Keratinocyte (primary cell): ENCODE measurements around the gene WWC1. TPM values are rescaled to one million over a fixed set of nuclear protein-coding genes. Genes with fewer than 3 reads are reported as not detected.

Experiments used
- DNase-seq: peaks from one replicate; pipeline ENCODE4 v3.0.0-alpha.2; 2011; ENCODE audit warnings: low read depth, missing footprints, low spot score
- FAIRE-seq: peaks from 2 replicates; lab custom pipeline; 2011; peaks lifted over from hg19 to GRCh38; lab: Jason Lieb, UNC
- H2AFZ ChIP-seq: 2 replicates; pipeline ENCODE4 v1.6.0; 2012; ENCODE audit warnings: low read length, control low read depth, inconsistent platforms; ENCODE audit not compliant: control insufficient read depth
- H3K27ac ChIP-seq: 2 replicates; pipeline ENCODE4 v1.5.1; 2011; ENCODE audit warnings: low read length; ENCODE audit not compliant: control insufficient read depth, insufficient read depth
- H3K27me3 ChIP-seq: 3 replicates; pipeline ENCODE4 v1.6.0; 2011; ENCODE audit warnings: low read length; ENCODE audit not compliant: control insufficient read depth, insufficient read depth; ENCODE audit errors: extremely low read depth
- H3K36me3 ChIP-seq, 2 experiments: 2 replicates in 1 of 2; 3 replicates in 1 of 2; pipeline ENCODE4 v1.5.1; 2011; ENCODE audit warnings: low read length in 2 of 2, mild to moderate bottlenecking in 1 of 2; ENCODE audit not compliant: control insufficient read depth in 2 of 2, insufficient read depth in 2 of 2; ENCODE audit errors: extremely low read depth in 1 of 2
- H3K4me1 ChIP-seq: 3 replicates; pipeline ENCODE4 v1.5.1; 2011; ENCODE audit warnings: low read length; ENCODE audit not compliant: control insufficient read depth, insufficient read depth; ENCODE audit errors: extremely low read depth
- H3K4me2 ChIP-seq: 3 replicates; pipeline ENCODE4 v1.6.0; 2011; ENCODE audit warnings: low read depth, low read length; ENCODE audit not compliant: control insufficient read depth, insufficient read depth; ENCODE audit errors: extremely low read depth
- H3K4me3 ChIP-seq, 3 experiments: fragments of 200-600 bp in 1 of 3; sonication (generic) in 1 of 3; 2 replicates in 2 of 3; 3 replicates in 1 of 3; pipeline ENCODE4 v1.5.1; 2011 to 2016; ENCODE audit warnings: low read length in 3 of 3, mild to moderate bottlenecking in 3 of 3, control low read depth in 2 of 3, inconsistent platforms in 1 of 3, low read depth in 1 of 3, mixed read lengths in 1 of 3, mixed run types in 1 of 3, moderate library complexity in 1 of 3; ENCODE audit not compliant: control insufficient read depth in 2 of 3, insufficient read depth in 2 of 3; ENCODE audit errors: extremely low read depth in 1 of 3
- H3K79me2 ChIP-seq: 2 replicates; pipeline ENCODE4 v1.6.0; 2012; ENCODE audit warnings: low read length; ENCODE audit not compliant: control insufficient read depth, insufficient read depth
- H3K9ac ChIP-seq: 3 replicates; pipeline ENCODE4 v1.6.0; 2011; ENCODE audit warnings: low read length; ENCODE audit not compliant: control insufficient read depth, insufficient read depth; ENCODE audit errors: extremely low read depth
- H3K9me1 ChIP-seq: 3 replicates; pipeline ENCODE4 v1.6.0; 2011; ENCODE audit warnings: low read length; ENCODE audit not compliant: control insufficient read depth, insufficient read depth; ENCODE audit errors: extremely low read depth
- H3K9me3 ChIP-seq: 2 replicates; pipeline ENCODE4 v1.5.1; 2012; ENCODE audit warnings: low read depth, low read length; ENCODE audit not compliant: control insufficient read depth
- H4K20me1 ChIP-seq: 3 replicates; pipeline ENCODE4 v1.6.0; 2011; ENCODE audit warnings: low read length; ENCODE audit not compliant: control insufficient read depth, insufficient read depth; ENCODE audit errors: extremely low read depth
- EZH2 ChIP-seq: IDR thresholded peaks from one replicate; pipeline ENCODE4 v1.6.1; 2012; ENCODE audit warnings: inconsistent platforms, mild to moderate bottlenecking, low read length, moderate library complexity
- dilution Hi-C: fragments of 300-500 bp; cut with MboI; formaldehyde crosslinking; loops from one replicate; pipeline ENCODE4 v1.7.0; 2020; ENCODE audit warnings: low sequenced_read_pairs; ENCODE audit not compliant: extremely low pct_ligation_motif_present
- polyA plus RNA-seq, 5 experiments: library from polyadenylated mRNA; depleted of rRNA in 3 of 5; stranded (reverse) in 3 of 5; stranded (forward) in 1 of 5; unstranded in 1 of 5; fragments of >200 nt; gene quantifications; 1 replicate in 1 of 5; 2 replicates in 3 of 5; 3 replicates in 1 of 5; pipeline versions ENCODE4 v1.2.1 to v1.2.3, GENCODE V29; 2011 to 2012; ENCODE audit warnings: missing spikeins in 2 of 5, low read depth in 1 of 5, low replicate concordance in 1 of 5
- TF ChIP-seq, protein P1 (sequence below), 3 experiments: IDR thresholded peaks in 1 of 3; conservative IDR thresholded peaks in 1 of 3; optimal IDR thresholded peaks in 1 of 3; 2 replicates in 2 of 3; 3 replicates in 1 of 3; pipeline versions ENCODE3 to v1.5.1; 2011; ENCODE audit warnings: low read length in 3 of 3, mild to moderate bottlenecking in 3 of 3, moderate library complexity in 2 of 3, control low read depth in 1 of 3, inconsistent platforms in 1 of 3; ENCODE audit not compliant: insufficient read depth in 2 of 3; ENCODE audit errors: extremely low read depth in 1 of 3

The WWC1 gene
- polyA plus RNA-seq, 1 donor (not counting 4 experiments of a cell fraction or from before 2014, with no cell fraction given), result 19.8 TPM

DNA sequence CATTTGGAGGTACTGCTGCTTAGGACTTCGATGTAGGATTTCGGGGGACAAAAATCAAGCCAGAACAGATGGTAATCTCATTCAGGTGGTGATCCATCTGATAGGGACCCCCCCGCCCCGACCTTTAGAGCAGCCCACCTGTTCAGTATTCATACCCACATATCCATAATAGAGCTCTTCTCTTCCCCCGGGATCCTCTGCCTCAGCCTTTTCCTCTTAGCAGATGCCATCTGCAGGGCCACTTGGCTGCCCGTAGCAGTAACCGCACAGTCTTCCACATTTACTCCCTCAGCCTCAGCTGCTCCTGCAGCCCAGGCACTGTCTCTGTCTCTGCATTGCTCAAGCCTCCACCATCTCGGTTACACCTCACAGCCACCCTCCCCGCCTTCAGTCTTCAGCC lies 129.0 kb downstream of the WWC1 start:
- H3K27ac ChIP-seq, result no peak overlapping the region
- peaks cover 35 to 39% of the 10 kb centered on the region in 2 experiments for H3K36me3 ChIP-seq
- no peak overlapping the region for H3K4me3 ChIP-seq
- no peak overlapping the region for H3K4me2 ChIP-seq
- H3K4me1 ChIP-seq, result no peaks in the 10 kb centered on the region
- H3K9me3 ChIP-seq, result no peaks in the 10 kb centered on the region
- H4K20me1 ChIP-seq, result no peaks in the 10 kb centered on the region
- H3K27me3 ChIP-seq, result no peaks in the 10 kb centered on the region
- H2AFZ ChIP-seq, result no peak overlapping the region
- H3K9me1 ChIP-seq, result no peaks in the 10 kb centered on the region
- no peak for FAIRE-seq
- dilution Hi-C loops, result no loop called here
- no peak overlapping the region for H3K9ac ChIP-seq
- no peaks in the 10 kb centered on the region for H3K79me2 ChIP-seq
- no peak for DNase-seq
- no peak for TF ChIP-seq EZH2
- TF ChIP-seq, protein P1, sequence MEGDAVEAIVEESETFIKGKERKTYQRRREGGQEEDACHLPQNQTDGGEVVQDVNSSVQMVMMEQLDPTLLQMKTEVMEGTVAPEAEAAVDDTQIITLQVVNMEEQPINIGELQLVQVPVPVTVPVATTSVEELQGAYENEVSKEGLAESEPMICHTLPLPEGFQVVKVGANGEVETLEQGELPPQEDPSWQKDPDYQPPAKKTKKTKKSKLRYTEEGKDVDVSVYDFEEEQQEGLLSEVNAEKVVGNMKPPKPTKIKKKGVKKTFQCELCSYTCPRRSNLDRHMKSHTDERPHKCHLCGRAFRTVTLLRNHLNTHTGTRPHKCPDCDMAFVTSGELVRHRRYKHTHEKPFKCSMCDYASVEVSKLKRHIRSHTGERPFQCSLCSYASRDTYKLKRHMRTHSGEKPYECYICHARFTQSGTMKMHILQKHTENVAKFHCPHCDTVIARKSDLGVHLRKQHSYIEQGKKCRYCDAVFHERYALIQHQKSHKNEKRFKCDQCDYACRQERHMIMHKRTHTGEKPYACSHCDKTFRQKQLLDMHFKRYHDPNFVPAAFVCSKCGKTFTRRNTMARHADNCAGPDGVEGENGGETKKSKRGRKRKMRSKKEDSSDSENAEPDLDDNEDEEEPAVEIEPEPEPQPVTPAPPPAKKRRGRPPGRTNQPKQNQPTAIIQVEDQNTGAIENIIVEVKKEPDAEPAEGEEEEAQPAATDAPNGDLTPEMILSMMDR (optimal IDR thresholded peaks at IDR 0.05 in 1 of 3, IDR thresholded peaks at IDR 0.05 in 1 of 3, conservative IDR thresholded peaks at IDR 0.05 in 1 of 3; ENCODE audit: extremely low read depth in 1 of 3, insufficient read depth in 2 of 3, low read length in 3 of 3), result no peak

DNA sequence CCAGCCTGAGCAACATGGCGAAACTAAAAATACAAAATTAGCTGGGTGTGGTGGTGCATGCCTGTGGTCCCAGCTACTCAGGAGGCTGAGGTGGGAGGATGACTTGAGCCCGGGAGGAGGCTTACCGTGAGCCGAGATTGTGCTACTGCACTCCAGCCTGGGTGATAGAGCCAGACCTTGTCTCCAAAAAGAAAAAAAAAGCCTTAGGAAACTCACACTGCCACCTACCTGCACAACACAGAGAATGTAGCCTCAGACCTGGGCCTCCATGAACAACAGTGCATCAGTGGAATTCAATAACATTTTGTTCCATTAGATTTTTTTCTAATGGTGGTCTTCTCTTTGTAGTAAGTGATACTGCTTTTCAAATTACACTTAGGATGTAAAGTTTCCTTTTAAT lies 131.0 kb downstream of the WWC1 start:
- no peaks in the 10 kb centered on the region for H3K27me3 ChIP-seq
- no peak for FAIRE-seq
- no peak for DNase-seq
- H3K9ac ChIP-seq, result no peak overlapping the region
- H2AFZ ChIP-seq, result no peak overlapping the region
- no peaks in the 10 kb centered on the region for H3K9me3 ChIP-seq
- dilution Hi-C loops, result no loop called here
- no peak overlapping the region for H3K4me3 ChIP-seq
- no peaks in the 10 kb centered on the region for H3K9me1 ChIP-seq
- H3K79me2 ChIP-seq, result no peaks in the 10 kb centered on the region
- H3K27ac ChIP-seq, result no peak overlapping the region
- no peaks in the 10 kb centered on the region for H3K4me1 ChIP-seq
- TF ChIP-seq EZH2, result no peak
- TF ChIP-seq, protein P1 (optimal IDR thresholded peaks at IDR 0.05 in 1 of 3, IDR thresholded peaks at IDR 0.05 in 1 of 3, conservative IDR thresholded peaks at IDR 0.05 in 1 of 3; ENCODE audit: extremely low read depth in 1 of 3, insufficient read depth in 2 of 3, low read length in 3 of 3), result peak; percentile 13 to 39 (median 29)
- H4K20me1 ChIP-seq, result no peaks in the 10 kb centered on the region
- peaks cover 37 to 42% of the 10 kb centered on the region in 2 experiments for H3K36me3 ChIP-seq
- no peak overlapping the region for H3K4me2 ChIP-seq
